Natural killer cell (primary cell): ENCODE results near the gene SPAG4. TPM values are rescaled to one million over a fixed set of nuclear protein-coding genes. Genes with fewer than 3 reads are reported as not detected.

ENCODE experiments used
- ATAC-seq, 3 donors: fragments of 150-1000 bp in 2 of 3; fragments of 200-7000 bp in 1 of 3; cut with Tn5 transposase; 1 replicate in 1 of 3; 2 replicates in 2 of 3; pipeline ENCODE4 v1.10.0; 2021; ENCODE audit warnings: mild to moderate bottlenecking in 2 of 3, moderate library complexity in 2 of 3
- DNase-seq, 2 donors: peaks; one replicate each; pipeline versions ENCODE4 v3.0.0 to v3.0.0-alpha.2; 2013 to 2021; ENCODE audit warnings: mixed read lengths in 1 of 2
- H3K27ac ChIP-seq: one replicate; pipeline ENCODE4 v1.5.1; 2013; ENCODE audit warnings: mild to moderate bottlenecking, low read length
- H3K27me3 ChIP-seq: one replicate; pipeline ENCODE4 v1.6.1; 2013; ENCODE audit warnings: low read length; ENCODE audit not compliant: control insufficient read depth, insufficient read depth
- H3K36me3 ChIP-seq: one replicate; pipeline ENCODE4 v1.6.1; 2013; ENCODE audit warnings: low read length; ENCODE audit not compliant: control insufficient read depth, insufficient read depth
- H3K4me1 ChIP-seq: one replicate; pipeline ENCODE4 v1.6.1; 2013; ENCODE audit warnings: low read length; ENCODE audit not compliant: control insufficient read depth, insufficient read depth
- H3K4me3 ChIP-seq: one replicate; pipeline ENCODE4 v1.5.1; 2013; ENCODE audit warnings: low read length
- H3K9me3 ChIP-seq: one replicate; pipeline ENCODE4 v1.6.1; 2013; ENCODE audit warnings: low read length; ENCODE audit not compliant: control insufficient read depth, insufficient read depth
- H3K27ac Mint-ChIP-seq, 2 donors: one replicate each; pipeline ENCODE4 v1.8.0; 2022; ENCODE audit warnings: mild to moderate bottlenecking in 2 of 2, mixed read lengths in 2 of 2, moderate library complexity in 1 of 2
- H3K27me3 Mint-ChIP-seq, 2 donors: one replicate each; pipeline ENCODE4 v1.8.0; 2022; ENCODE audit warnings: low read depth in 2 of 2, mixed read lengths in 2 of 2
- H3K36me3 Mint-ChIP-seq: one replicate; pipeline ENCODE4 v1.8.0; 2022; ENCODE audit warnings: mixed read lengths
- H3K4me1 Mint-ChIP-seq, 2 donors: one replicate each; pipeline ENCODE4 v1.8.0; 2022; ENCODE audit warnings: mixed read lengths in 2 of 2
- H3K4me3 Mint-ChIP-seq: one replicate; pipeline ENCODE4 v1.8.0; 2022; ENCODE audit warnings: mild to moderate bottlenecking, moderate library complexity, mixed read lengths
- H3K9me3 Mint-ChIP-seq, 2 donors: one replicate each; pipeline ENCODE4 v1.8.0; 2022; ENCODE audit warnings: mixed read lengths in 2 of 2
- CTCF ChIP-seq: fragments of 200-600 bp; IDR thresholded peaks from one replicate; pipeline ENCODE4 v1.8.0; 2022; ENCODE audit warnings: antibody characterized with exemption
- WGBS: methylation state at CpG from one replicate; pipeline ENCODE4 v1.1.7; 2013; ENCODE audit warnings: missing lambda C conversion rate; ENCODE audit not compliant: insufficient coverage; 5-methylcytosine and 5-hydroxymethylcytosine counted together
- intact Hi-C: fragments of 100-400 bp; cut with micrococcal nuclease; formaldehyde crosslinking; loops from one replicate; pipeline ENCODE4 v1.14.2; 2022
- total RNA-seq, 4 donors: library from RNA; stranded (reverse); fragments of 120-200 nt in 1 of 4; gene quantifications; one replicate each; pipeline versions ENCODE4 v1.2.3 to v1.2.4, GENCODE V29; 2013 to 2022

Gene SPAG4
- total RNA-seq, 3 donors from 2014 or later (not counting 1 experiment from before 2014, with no cell fraction given), result 11.2 to 16.2 (median 11.9) TPM

DNA sequence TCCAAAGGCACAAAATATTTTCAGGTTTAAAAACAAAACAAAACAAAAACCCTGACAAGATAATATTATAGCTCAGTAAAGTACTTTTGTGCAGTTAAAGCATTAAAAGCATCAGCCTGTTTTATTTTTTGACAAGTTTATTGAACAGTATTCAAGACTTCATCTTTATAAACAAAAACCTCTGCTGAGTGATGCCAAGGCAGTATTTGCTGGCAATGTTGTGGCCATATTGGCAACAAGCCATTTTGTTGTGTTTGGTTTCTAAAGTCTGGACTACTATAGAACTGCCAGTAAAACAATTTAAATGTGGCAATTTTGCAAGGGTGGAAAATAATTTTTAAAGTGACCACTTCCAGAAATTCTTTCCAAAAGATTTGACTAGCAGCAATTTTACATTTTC lies 33.2 kb downstream of the SPAG4 start:
- H3K9me3 Mint-ChIP-seq, result no peaks in the 10 kb centered on the region
- no peak overlapping the region for H3K27ac ChIP-seq
- intact Hi-C loops, result no loop called here

DNA sequence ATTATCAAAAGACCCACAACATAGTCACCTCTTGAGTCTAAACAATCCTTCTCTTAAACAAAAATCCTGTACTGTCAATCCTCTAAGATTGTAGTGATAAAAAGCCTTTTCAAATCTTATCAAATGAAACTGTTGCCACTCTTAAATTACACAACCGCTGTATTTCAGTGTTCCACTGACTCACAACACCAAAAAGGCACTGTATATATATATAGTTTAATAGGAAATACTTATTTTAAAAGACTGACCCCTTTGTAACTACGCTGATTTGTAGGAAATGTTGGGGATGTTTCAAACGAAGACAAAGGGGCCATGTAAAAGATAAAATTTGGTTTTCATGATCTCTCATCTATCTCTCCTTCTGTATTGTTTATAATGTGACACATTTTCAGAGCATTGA lies 35.0 kb downstream of the SPAG4 start:
- Histone ChIP-seq H3K27me3 (no peaks in the 10 kb centered on the region), H3K4me3 (no peak overlapping the region), H3K27ac (no peak overlapping the region), H3K36me3 (peaks cover 48% of the 10 kb centered on the region), H3K9me3 (no peaks in the 10 kb centered on the region), H3K4me1 (peaks cover 7% of the 10 kb centered on the region)
- intact Hi-C loops, result no loop called here
- Mint-ChIP-seq H3K36me3 (no peaks in the 10 kb centered on the region), H3K27ac (peak overlapping the region; percentile 37 to 81), H3K4me3 (no peak overlapping the region), H3K27me3 (no peaks in the 10 kb centered on the region), H3K9me3 (no peaks in the 10 kb centered on the region), H3K4me1 (peaks cover 40 to 42% of the 10 kb centered on the region in 2 donors)
- no peak for TF ChIP-seq CTCF
- WGBS, result no CpG with 5 or more reads among the region's 3 CpGs
- DNase-seq (no peak), ATAC-seq (no peak)

More for the DNA sequence above, 33.2 kb downstream of the SPAG4 start:
- Histone ChIP-seq H3K4me1 (peaks cover 5% of the 10 kb centered on the region), H3K9me3 (no peaks in the 10 kb centered on the region), H3K27me3 (no peaks in the 10 kb centered on the region), H3K36me3 (peaks cover 31% of the 10 kb centered on the region), H3K4me3 (no peak overlapping the region)
- Mint-ChIP-seq H3K36me3 (no peaks in the 10 kb centered on the region), H3K4me1 (peaks cover 58 to 60% of the 10 kb centered on the region in 2 donors), H3K4me3 (no peak overlapping the region), H3K27me3 (no peaks in the 10 kb centered on the region), H3K27ac (peak overlapping the region; percentile 80 to 81)
- ATAC-seq, result no peak
- no peak for DNase-seq
- TF ChIP-seq CTCF, result no peak

GRCh38 chr20:35651958-35652357 lies 36.3 kb downstream of the SPAG4 start:
- TF ChIP-seq CTCF, result no peak
- no peaks in the 10 kb centered on the region for H3K9me3 ChIP-seq
- no peak for DNase-seq
- H3K27ac ChIP-seq, result no peak overlapping the region
- no peak for ATAC-seq
- Mint-ChIP-seq H3K27me3 (no peaks in the 10 kb centered on the region), H3K4me1 (peaks cover 45 to 46% of the 10 kb centered on the region in 2 donors), H3K27ac (peak overlapping the region; percentile 37 to 81), H3K36me3 (no peaks in the 10 kb centered on the region), H3K9me3 (no peaks in the 10 kb centered on the region), H3K4me3 (no peak overlapping the region)
- no peaks in the 10 kb centered on the region for H3K27me3 ChIP-seq
- peaks cover 54% of the 10 kb centered on the region for H3K36me3 ChIP-seq
- H3K4me3 ChIP-seq, result no peak overlapping the region
- H3K4me1 ChIP-seq, result peaks cover 6% of the 10 kb centered on the region
- intact Hi-C loops, result no loop called here

GRCh38 chr20:35652641-35653429 lies 37.2 kb downstream of the SPAG4 start:
- Mint-ChIP-seq H3K27ac (no peak overlapping the region), H3K27me3 (no peaks in the 10 kb centered on the region), H3K9me3 (no peaks in the 10 kb centered on the region), H3K36me3 (no peaks in the 10 kb centered on the region), H3K4me1 (peaks cover 51 to 52% of the 10 kb centered on the region in 2 donors), H3K4me3 (no peak overlapping the region)
- Histone ChIP-seq H3K4me1 (peaks cover 11% of the 10 kb centered on the region), H3K27ac (no peak overlapping the region), H3K4me3 (no peak overlapping the region), H3K27me3 (no peaks in the 10 kb centered on the region), H3K36me3 (peaks cover 59% of the 10 kb centered on the region), H3K9me3 (no peaks in the 10 kb centered on the region)
- DNase-seq, result no peak
- intact Hi-C loops, result no loop called here
- WGBS, result 94% methylated on average over 13 of the region's 13 CpGs
- ATAC-seq, result no peak
- TF ChIP-seq CTCF, result no peak
